Endothelial cell of umbilical vein (primary cell): Measurements from ENCODE around the gene ADIRF. TPM values are rescaled to one million over a fixed set of nuclear protein-coding genes. Genes with fewer than 3 reads are reported as not detected.

ENCODE experiments used
- BruUV-seq: library from RNA; stranded (reverse); fragments of 400-500 nt; replicated peaks from 2 replicates; lab custom pipeline; 2021; lab: Mats Ljungman, UMichigan
- CTCF ChIA-PET: fragments of 300-600, 350-600 bp; sonication (Branson Sonifier 250); formaldehyde crosslinking; loops from one replicate; lab custom pipeline; 2021; ENCODE audit warnings: antibody characterized with exemption, inconsistent platforms; lab: Charles Lee
- POLR2A ChIA-PET: fragments of 300-600, 350-600 bp; sonication (Branson Sonifier 250); formaldehyde crosslinking; loops from one replicate; lab custom pipeline; 2021; ENCODE audit warnings: antibody characterized with exemption, inconsistent platforms; lab: Charles Lee
- DNase-seq: peaks from one replicate; pipeline ENCODE4 v3.0.0-alpha.2; 2011; ENCODE audit warnings: low read depth, low spot score
- FAIRE-seq: peaks from 2 replicates; lab custom pipeline; 2011; peaks lifted over from hg19 to GRCh38; lab: Jason Lieb, UNC
- H2AFZ ChIP-seq: 2 replicates; pipeline ENCODE4 v1.6.0; 2012; ENCODE audit warnings: low read depth, low read length, control low read depth, inconsistent platforms
- H3K27ac ChIP-seq: 2 replicates; pipeline ENCODE4 v1.5.1; 2011; ENCODE audit warnings: low read depth, mild to moderate bottlenecking, control low read depth, low read length, moderate library complexity; ENCODE audit not compliant: insufficient read depth
- H3K27me3 ChIP-seq, 2 experiments: 2 replicates each; pipeline versions ENCODE4 v1.6.0 to v1.6.1; 2011; ENCODE audit warnings: low read length in 2 of 2, mixed read lengths in 1 of 2; ENCODE audit not compliant: control insufficient read depth in 2 of 2, insufficient read depth in 2 of 2
- H3K36me3 ChIP-seq, 2 experiments: 2 replicates in 1 of 2; 3 replicates in 1 of 2; pipeline ENCODE4 v1.5.1; 2011; ENCODE audit warnings: low read length in 2 of 2, mild to moderate bottlenecking in 1 of 2, moderate library complexity in 1 of 2; ENCODE audit not compliant: control insufficient read depth in 2 of 2, insufficient read depth in 2 of 2; ENCODE audit errors: extremely low read depth in 1 of 2
- H3K4me1 ChIP-seq: 3 replicates; pipeline ENCODE4 v1.5.1; 2011; ENCODE audit warnings: mild to moderate bottlenecking, low read length; ENCODE audit not compliant: control insufficient read depth, insufficient read depth; ENCODE audit errors: extremely low read depth
- H3K4me2 ChIP-seq: 2 replicates; pipeline ENCODE4 v1.6.1; 2011; ENCODE audit warnings: low read length, control low read depth, mixed read lengths; ENCODE audit not compliant: insufficient read depth
- H3K4me3 ChIP-seq, 3 experiments: fragments of 200-600 bp in 1 of 3; sonication (generic), shearing (Covaris generic) in 1 of 3; replicated peaks in 1 of 3; 2 replicates each; pipeline ENCODE4 v1.5.1; 2011 to 2016; ENCODE audit warnings: control low read depth in 3 of 3, low read length in 3 of 3, mild to moderate bottlenecking in 2 of 3, inconsistent platforms in 1 of 3, low read depth in 1 of 3, moderate library complexity in 1 of 3; ENCODE audit not compliant: insufficient read depth in 1 of 3
- H3K79me2 ChIP-seq: 2 replicates; pipeline ENCODE4 v1.6.0; 2012; ENCODE audit warnings: low read length, inconsistent platforms; ENCODE audit not compliant: control insufficient read depth, insufficient read depth
- H3K9ac ChIP-seq: replicated peaks from 2 replicates; pipeline ENCODE3; 2011; ENCODE audit warnings: low read length, control low read depth; ENCODE audit not compliant: insufficient read depth; ENCODE audit errors: extremely low read depth
- H3K9me1 ChIP-seq: replicated peaks from 3 replicates; pipeline ENCODE4 v1.6.0; 2011; ENCODE audit warnings: mild to moderate bottlenecking, low read length; ENCODE audit not compliant: control insufficient read depth, insufficient read depth; ENCODE audit errors: extremely low read depth
- H3K9me3 ChIP-seq: replicated peaks from 2 replicates; pipeline ENCODE4 v1.5.1; 2012; ENCODE audit warnings: low read length, inconsistent platforms; ENCODE audit not compliant: control insufficient read depth, insufficient read depth
- H4K20me1 ChIP-seq: replicated peaks from 2 replicates; pipeline ENCODE3; 2011; ENCODE audit warnings: mild to moderate bottlenecking, low read length; ENCODE audit not compliant: control insufficient read depth, insufficient read depth; ENCODE audit errors: extremely low read depth
- EZH2 ChIP-seq: IDR thresholded peaks from 2 replicates; pipeline ENCODE4 v1.6.1; 2012; ENCODE audit warnings: borderline replicate concordance, low read depth, mild to moderate bottlenecking, moderate library complexity, low read length, inconsistent platforms; ENCODE audit not compliant: severe bottlenecking
- FOS ChIP-seq: IDR thresholded peaks from 2 replicates; pipeline ENCODE4 v1.6.1; 2011; ENCODE audit warnings: mild to moderate bottlenecking, low read length, moderate library complexity, borderline replicate concordance; ENCODE audit not compliant: insufficient read depth
- GATA2 ChIP-seq: IDR thresholded peaks from 2 replicates; pipeline ENCODE4 v1.7.0; 2011; ENCODE audit warnings: low read depth, mild to moderate bottlenecking, moderate library complexity, mixed read lengths, low read length; ENCODE audit not compliant: insufficient read length, insufficient read depth
- JUN ChIP-seq: IDR thresholded peaks from 2 replicates; pipeline ENCODE4 v1.6.1; 2011; ENCODE audit warnings: borderline replicate concordance, low read depth; ENCODE audit not compliant: insufficient read length, insufficient read depth
- MYC ChIP-seq: IDR thresholded peaks from one replicate; pipeline ENCODE4 v1.6.1; 2011; ENCODE audit warnings: mild to moderate bottlenecking, low read depth, low read length
- POLR2A ChIP-seq: IDR thresholded peaks from 2 replicates; pipeline ENCODE4 v1.6.1; 2012; ENCODE audit warnings: low read depth, mild to moderate bottlenecking, control low read depth, low read length
- POLR2AphosphoS5 ChIP-seq: IDR thresholded peaks from 2 replicates; pipeline ENCODE4 v1.6.1; 2012; ENCODE audit warnings: low read depth, mild to moderate bottlenecking, control low read depth, low read length, moderate library complexity; ENCODE audit not compliant: insufficient read depth
- dilution Hi-C: fragments of 300-500 bp; cut with MboI; formaldehyde crosslinking; loops from one replicate; pipeline ENCODE4 v1.15.0; 2019; ENCODE audit warnings: low sequenced_read_pairs; ENCODE audit not compliant: extremely low pct_ligation_motif_present
- intact Hi-C: fragments of 100-400 bp; cut with micrococcal nuclease; formaldehyde crosslinking; loops from one replicate; pipeline ENCODE4 v1.10.0; 2022
- polyA plus RNA-seq, 4 experiments: library from polyadenylated mRNA; depleted of rRNA in 3 of 4; stranded (reverse) in 3 of 4; unstranded in 1 of 4; fragments of >200 nt; gene quantifications; 2 replicates each; pipeline versions ENCODE4 v1.2.1 to v1.2.3, GENCODE V29; 2011 to 2012; ENCODE audit warnings: missing spikeins in 1 of 4
- total RNA-seq: library from RNA; stranded (reverse); gene quantifications from 2 replicates; pipeline ENCODE4 v1.2.3, GENCODE V29; 2021
- TF ChIP-seq, protein P1 (sequence below), 2 donors: IDR thresholded peaks; 1 replicate in 1 of 2; 2 replicates in 1 of 2; pipeline ENCODE4 v1.5.1; 2011; ENCODE audit warnings: low read length in 2 of 2, mild to moderate bottlenecking in 2 of 2, moderate library complexity in 2 of 2, control low read depth in 1 of 2, inconsistent platforms in 1 of 2, low read depth in 1 of 2; ENCODE audit not compliant: insufficient read depth in 1 of 2; ENCODE audit errors: extremely low read depth in 1 of 2
- TF ChIP-seq, protein P2 (sequence below): IDR thresholded peaks from 2 replicates; pipeline ENCODE4 v1.6.1; 2011; ENCODE audit not compliant: insufficient read depth, insufficient read length

The ADIRF gene
- total and polyA plus RNA-seq, 2 donors (not counting 3 experiments of a cell fraction or from before 2014, with no cell fraction given): 3.7 to 4.4 TPM

DNA sequence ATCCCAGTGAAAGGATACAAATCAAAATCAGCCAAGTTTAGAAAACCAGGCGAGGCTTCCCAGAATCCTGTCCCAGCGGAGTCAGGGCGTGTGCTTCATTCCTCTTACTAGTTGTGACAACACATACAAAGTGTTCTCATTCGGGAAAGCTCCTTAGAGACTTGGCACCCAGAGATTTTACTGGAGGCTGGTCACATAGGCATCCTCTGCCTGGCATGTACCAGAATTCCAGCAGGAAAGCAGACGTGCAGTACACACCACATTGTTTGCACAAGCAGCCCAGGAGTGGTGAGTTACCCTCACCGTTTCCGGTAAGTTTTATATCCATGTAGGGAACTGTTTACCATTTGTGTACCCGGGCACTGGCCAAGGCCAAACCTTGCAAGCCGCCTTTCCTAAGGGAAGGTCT lies 45.7 kb upstream of the ADIRF start:
- DNase-seq: no peak
- BruUV-seq: no TSS peak
- Histone ChIP-seq H3K27me3 (peaks cover 4 to 6% of the 10 kb centered on the region in 2 experiments), H3K79me2 (no peaks in the 10 kb centered on the region), H4K20me1 (no peaks in the 10 kb centered on the region), H3K9ac (no peak overlapping the region), H3K4me3 (no peak overlapping the region), H3K9me3 (no peaks in the 10 kb centered on the region), H3K4me1 (no peaks in the 10 kb centered on the region), H3K4me2 (no peak overlapping the region), H3K27ac (no peak overlapping the region), H3K9me1 (no peaks in the 10 kb centered on the region), H3K36me3 (no peaks in the 10 kb centered on the region), H2AFZ (no peak overlapping the region)
- TF ChIP-seq, protein P1, sequence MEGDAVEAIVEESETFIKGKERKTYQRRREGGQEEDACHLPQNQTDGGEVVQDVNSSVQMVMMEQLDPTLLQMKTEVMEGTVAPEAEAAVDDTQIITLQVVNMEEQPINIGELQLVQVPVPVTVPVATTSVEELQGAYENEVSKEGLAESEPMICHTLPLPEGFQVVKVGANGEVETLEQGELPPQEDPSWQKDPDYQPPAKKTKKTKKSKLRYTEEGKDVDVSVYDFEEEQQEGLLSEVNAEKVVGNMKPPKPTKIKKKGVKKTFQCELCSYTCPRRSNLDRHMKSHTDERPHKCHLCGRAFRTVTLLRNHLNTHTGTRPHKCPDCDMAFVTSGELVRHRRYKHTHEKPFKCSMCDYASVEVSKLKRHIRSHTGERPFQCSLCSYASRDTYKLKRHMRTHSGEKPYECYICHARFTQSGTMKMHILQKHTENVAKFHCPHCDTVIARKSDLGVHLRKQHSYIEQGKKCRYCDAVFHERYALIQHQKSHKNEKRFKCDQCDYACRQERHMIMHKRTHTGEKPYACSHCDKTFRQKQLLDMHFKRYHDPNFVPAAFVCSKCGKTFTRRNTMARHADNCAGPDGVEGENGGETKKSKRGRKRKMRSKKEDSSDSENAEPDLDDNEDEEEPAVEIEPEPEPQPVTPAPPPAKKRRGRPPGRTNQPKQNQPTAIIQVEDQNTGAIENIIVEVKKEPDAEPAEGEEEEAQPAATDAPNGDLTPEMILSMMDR (IDR thresholded peaks at IDR 0.05; ENCODE audit: extremely low read depth in 1 of 2, insufficient read depth in 1 of 2, low read depth in 1 of 2, low read length in 2 of 2): no peak
- no peak for TF ChIP-seq POLR2A
- TF ChIP-seq, protein P2, sequence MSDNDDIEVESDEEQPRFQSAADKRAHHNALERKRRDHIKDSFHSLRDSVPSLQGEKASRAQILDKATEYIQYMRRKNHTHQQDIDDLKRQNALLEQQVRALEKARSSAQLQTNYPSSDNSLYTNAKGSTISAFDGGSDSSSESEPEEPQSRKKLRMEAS: no peak
- TF ChIP-seq MYC: no peak
- no peak for TF ChIP-seq FOS
- no peak for TF ChIP-seq POLR2AphosphoS5
- no peak for TF ChIP-seq GATA2
- TF ChIP-seq JUN: no peak
- no peak for TF ChIP-seq EZH2
- POLR2A ChIA-PET: no interaction called here
- no peak for FAIRE-seq
- CTCF ChIA-PET: no interaction called here
- dilution Hi-C loops (no loop called here), intact Hi-C loops (no loop called here)
